NOMO-1 treated with dmso at 0.1 percent for 144 hours (cell line): ENCODE data around the gene ATP11A.

ENCODE experiments used
- DNase-seq: peaks from one replicate; lab custom pipeline; 2025; ENCODE audit not compliant: unreplicated experiment; lab: John Stamatoyannopoulos, UW

ATP11A gene

GRCh38 chr13:112738606-112739005 is 48.8 kb downstream of the ATP11A start:
- DNase-seq: no peak

GRCh38 chr13:112740502-112741131 is 50.8 kb downstream of the ATP11A start:
- no peak for DNase-seq

DNA sequence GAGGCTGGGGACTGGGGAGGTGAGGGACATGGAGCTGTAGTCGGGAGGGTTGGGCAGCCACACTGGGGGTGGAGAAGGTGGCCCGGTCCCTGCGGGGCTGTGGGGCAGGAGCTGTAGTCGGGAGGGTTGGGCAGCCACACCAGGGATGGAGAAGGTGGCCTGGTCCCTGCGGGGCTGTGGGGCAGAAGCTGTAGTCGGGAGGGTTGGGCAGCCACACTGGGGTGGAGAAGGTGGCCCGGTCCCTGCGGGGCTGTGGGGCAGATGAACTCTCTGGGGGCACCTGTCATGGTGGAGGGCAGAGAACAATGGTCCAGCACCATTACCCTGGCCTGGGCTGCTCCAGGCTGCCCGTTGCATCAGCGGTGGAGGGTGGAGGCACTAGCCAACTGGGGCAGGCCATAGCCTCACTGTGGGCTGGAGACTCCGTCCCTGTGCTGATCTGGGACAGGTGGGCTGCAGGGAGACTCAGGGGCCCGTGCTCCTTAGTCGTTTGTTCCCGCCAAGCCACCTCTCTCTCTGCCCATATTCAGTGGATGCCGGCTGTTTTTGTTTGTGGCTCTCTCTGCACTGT is 51.4 kb downstream of the ATP11A start:
- DNase-seq: no peak

GRCh38 chr13:112741835-112742570 is 52.2 kb downstream of the ATP11A start:
- no peak for DNase-seq

DNA sequence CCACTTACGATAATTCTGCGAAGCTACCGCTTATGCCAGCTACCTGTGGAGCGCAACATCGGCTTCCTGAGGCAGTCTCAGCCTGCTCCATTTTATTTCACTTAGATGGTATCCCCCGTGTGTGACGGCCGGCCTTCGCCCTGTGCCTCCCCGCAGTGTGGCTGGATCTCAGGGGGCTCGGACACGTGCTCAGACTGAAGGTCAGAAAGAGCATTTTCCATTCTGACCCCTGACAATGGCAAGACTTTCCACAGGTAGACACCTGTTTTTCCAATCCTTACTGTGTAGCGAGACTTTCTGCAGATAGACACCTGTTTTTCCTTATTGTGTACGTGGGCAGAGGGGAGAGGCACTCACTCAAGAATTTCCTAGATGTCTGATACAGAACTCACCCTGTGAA is 52.7 kb downstream of the ATP11A start:
- no peak for DNase-seq

DNA sequence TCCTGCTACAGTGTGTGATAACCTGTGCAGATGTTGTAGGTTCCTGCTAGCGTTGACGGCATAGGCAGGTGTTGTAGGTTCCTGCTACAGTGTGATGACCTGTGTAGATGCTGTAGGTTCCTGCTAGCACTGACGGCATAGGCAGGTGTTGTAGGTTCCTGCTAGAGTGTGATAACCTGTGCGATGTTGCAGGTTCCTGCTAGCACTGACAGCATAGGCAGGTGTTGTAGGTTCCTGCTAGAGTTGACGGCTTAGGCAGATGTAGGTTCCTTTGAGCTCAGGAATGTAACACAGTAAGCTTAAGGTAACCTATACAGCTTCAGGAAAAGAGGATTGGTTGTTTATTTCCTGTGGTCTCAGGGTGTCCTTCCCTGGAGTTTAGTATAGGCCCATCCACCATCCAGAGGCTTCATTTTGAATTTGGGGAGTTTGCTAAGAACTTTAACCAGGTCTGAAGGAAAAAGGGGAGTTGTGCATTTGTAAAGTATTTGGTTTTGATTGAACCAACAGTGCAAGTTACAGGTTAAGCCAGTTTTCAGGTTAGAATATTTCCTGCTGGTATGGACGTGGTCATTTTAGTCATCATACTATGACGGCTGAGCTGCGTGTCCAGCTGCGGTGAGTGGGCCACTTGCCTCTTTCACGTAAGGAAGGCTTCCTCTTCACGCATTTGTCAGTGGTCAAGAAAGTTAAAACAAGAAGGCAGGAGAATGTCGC is 53.8 kb downstream of the ATP11A start:
- DNase-seq: no peak

DNA sequence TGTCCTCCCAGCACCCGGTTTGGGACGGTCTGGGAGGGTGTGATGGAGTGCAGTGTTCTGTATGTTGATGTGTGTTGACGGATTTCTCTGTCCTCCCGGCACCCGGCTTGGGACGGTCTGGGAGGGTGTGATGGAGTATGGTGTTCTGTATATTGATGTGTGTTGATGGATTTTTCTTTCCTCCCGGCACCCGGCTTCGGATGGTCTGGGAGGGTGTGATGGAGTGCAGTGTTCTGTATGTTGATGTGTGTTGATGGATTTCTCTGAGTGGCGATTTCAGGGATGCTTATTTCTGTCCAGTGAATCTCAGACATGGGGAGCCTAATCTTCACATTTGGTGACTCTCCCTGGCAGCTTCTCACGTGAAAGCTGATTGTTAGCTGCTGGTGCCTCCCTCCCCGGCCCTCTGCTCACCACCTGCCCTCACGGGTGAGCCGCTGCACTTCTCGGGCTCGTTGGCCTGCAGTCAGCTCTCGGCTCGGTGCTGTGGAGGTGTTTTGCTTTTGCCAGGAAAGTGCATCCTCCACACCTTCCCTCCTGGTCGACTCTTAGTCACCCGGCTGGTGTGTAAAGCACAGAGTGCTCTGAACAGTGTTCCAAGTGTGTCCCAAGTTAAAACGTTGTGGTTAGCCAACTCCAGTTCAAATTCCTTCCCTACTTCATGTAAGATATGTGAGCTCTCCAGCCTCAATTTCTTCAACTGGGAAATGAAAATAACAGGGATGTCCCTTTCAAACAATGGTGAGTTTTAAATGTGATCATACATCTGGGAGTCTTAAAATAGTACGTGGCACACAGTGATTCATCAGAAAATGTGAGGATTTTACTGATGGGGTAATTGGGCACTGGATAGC is 54.6 kb downstream of the ATP11A start:
- no peak for DNase-seq

DNA sequence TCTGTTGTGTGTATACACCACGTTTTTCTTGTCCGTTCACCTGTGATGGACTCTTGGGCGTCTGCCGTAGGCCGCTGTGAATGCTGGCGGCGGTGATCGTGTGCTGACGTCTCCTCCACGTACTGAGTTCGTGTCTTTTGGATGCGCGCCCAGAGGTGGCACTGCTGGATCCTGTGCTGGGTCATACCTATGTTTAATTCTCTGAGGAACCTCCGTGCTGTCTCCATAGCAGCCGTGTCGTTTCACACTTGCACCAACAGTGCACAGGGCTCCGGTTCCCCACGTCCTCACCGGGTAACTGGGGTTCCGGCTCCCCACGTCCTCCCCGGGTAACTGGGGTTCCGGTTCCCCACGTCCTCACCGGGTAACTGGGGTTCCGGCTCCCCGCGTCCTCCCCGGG is 56.2 kb downstream of the ATP11A start:
- no peak for DNase-seq

DNA sequence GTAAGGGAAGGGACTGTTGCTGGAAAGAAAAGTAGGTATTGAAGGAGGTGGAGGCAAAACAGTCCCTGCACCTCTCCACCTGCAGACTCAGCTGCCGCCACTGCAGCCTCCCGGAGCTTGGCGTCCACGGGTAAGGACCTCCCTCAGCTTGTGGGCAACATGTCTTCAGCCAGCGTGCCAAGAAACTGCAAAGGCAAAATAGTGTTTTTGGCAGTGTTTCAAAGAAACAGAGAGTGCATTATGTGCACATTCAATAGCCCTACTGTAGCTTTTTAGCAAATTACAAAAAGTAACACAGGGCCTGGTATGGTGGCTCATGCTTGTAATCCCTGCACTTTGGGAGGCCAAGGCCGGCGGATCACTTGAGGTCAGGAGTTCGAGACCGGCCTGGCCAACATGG is 57.4 kb downstream of the ATP11A start:
- DNase-seq: no peak

DNA sequence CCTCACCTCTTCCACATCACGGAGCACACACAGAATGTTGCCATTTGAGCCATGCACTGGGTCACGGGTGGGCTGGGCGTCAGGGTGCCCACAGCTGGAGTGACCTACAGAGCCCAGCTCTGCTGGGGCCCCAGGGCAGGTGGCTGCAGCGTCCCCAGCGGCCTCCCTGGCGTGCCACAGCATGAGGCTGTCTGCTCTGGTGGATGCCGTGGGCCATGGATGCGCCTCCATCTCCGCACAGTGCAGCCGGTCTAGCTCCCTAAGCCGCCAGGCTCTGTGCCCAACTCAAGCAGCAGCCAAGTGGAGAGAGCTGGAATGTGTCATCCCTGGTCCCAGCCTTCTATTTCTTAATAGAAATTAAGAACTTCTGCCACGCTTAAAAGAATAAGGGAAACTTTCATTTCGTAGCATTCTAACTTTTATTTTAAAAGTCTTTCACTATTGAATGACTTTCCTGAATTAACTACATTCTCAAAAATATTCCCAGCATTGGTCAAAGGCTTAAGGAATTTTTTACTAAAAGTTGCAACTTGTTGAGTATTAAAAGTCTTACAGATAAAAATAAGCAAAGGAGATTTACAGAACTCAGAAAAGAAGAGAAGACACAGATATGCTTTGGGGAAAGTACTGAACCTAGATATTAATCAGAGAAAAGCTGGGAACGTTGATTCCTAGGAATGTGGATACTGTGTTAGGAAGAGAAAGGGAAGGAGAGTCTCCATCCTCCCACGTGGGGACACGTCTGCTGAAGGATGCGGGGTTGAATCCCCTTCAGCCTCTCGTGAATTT is 59.3 kb downstream of the ATP11A start:
- no peak for DNase-seq

- DNase-seq: no peak
These were observed 60.7 kb downstream of the ATP11A start for GRCh38 chr13:112750570-112750969.

DNA sequence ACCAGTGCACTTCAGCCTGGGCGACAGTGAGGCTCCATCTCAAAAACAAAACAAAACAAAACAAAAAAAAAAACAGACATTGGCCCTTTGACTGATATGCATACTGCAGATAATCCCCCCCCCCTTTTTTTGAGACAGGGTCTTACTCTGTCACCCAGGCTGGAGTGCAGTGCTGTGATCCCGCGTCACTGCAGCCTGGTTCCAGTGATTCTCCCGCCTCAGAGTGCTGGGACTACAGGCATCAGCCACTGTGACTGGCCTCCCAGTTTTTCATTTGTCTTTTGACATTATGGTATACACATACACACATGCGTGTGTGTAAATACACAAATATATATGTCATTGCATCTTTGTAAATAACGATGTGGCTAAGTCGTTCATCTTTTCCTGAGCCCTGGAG is 61.8 kb downstream of the ATP11A start:
- DNase-seq: no peak

DNA sequence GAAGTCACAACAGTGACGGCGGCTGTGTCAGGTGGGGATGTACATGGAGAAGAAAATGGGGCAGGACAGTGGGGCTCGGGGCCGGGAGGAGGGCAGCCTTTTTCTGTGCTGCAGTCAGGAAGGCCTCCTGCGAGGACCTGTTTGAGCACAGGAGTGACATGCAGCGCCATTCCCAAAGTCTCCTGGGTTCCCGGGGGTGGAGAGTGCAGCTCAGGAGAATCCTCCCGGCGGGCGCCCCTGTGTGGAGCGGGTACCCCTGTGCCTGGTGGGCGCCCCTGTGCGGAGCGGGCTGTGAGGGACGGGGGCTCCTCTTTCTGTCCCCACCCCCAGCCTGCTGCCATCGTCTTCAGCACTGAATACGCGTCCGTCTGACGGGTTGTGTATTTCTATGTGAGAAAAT is 62.4 kb downstream of the ATP11A start:
- no peak for DNase-seq

DNA sequence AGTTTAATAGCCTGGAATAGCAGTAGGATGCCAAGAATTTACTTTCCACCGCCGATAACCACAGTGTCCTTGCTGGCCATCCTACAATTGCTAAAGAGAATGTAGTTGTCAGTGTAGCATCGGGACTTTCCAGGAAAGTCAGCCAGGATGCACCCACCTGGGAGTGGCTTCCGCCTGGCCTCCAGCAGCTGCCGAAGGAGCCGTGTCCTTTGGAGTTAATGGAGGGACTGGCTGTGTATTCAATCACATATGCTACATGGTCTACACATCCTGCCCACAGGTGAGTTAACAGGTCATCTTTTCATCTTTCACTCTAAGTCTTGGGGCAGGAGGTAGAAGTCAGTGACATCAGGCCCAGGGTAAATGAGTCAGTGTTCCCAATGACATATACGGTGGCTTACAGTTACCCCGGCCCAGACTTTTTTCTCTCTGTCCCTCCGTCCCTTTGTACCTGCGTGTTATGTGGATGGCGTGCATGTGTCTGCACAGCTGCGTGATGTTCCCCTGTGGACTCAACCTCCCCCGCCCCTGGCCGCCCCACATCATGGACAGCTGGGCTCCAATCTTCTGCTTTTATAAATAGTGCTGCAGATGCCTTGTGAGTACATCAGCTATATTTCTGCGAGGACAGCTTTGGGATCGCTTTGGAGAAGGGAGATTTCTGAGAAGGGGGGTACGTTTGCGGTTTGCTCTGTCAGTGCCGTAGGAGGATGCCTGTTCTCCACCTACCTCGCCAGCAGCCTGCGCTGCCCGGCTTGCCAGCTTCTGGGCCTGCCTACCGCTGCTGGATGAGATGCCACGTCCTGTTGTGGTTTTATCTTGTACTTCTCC is 63.1 kb downstream of the ATP11A start:
- DNase-seq: no peak

GRCh38 chr13:112753833-112754232 is 64.0 kb downstream of the ATP11A start:
- no peak for DNase-seq

GRCh38 chr13:112754281-112755025 is 64.6 kb downstream of the ATP11A start:
- no peak for DNase-seq

DNA sequence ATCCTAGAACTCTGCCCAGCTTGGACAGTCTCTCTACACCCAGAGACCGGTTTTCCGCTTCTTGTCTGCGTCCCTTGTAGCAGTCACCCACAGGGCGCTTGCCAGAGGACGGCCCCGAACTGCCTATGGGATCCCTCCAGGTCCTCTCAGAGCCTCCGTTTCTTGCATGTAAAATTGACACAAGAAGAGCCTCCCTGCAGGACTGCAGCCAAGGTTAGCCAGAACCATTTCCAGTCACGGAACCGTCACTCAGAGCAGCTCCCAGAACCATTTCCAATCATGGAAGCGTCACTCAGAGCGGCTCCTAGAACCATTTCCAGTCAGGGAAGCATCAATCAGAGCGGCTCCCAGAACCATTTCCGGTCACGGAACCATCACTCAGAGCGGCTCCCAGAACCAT is 65.5 kb downstream of the ATP11A start:
- no peak for DNase-seq

GRCh38 chr13:112756081-112756480 is 66.2 kb downstream of the ATP11A start:
- DNase-seq: no peak

DNA sequence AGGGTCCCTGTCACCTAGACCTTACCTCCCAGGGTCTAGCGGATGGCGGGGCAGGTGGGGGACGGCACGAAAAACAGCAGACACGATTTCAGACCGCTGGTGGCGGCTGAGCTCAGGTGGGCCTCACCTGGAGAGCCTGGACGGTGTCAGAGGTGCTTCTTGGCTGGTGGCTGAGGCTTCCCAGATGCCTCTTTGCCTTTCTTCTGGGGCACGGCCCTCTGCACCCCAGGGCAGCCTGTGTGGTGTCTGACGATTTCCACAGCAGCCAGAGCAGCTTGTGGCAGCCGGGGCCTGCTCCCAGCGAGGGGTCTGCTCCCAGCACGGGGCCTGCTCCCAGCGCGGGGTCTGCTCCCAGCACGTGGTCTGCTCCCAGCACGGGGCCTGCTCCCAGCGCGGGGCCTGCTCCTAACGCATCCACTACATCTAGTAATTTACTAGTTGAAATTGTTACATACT is 66.7 kb downstream of the ATP11A start:
- no peak for DNase-seq
